Spleen (tissue), 11 donors: Measurements from ENCODE around the gene WDR83. TPM values are rescaled to one million over a fixed set of nuclear protein-coding genes. Genes with fewer than 3 reads are reported as not detected.

ENCODE experiments used
- DNase-seq: peaks from one replicate; pipeline ENCODE4 v3.0.0-alpha.2; 2020
- H3K27ac ChIP-seq, 8 donors: fragments of 200-600 bp; sonication (generic) in 7 of 8; 1 replicate in 4 of 8; 2 replicates in 4 of 8; pipeline versions ENCODE4 v1.5.0 to v1.8.0; 2016 to 2021; ENCODE audit warnings: inconsistent platforms in 4 of 8, mild to moderate bottlenecking in 4 of 8, moderate library complexity in 1 of 8
- H3K27me3 ChIP-seq, 7 donors: fragments of 200-600 bp; sonication (generic) in 6 of 7; replicated peaks in 1 of 7; 1 replicate in 4 of 7; 2 replicates in 3 of 7; pipeline versions ENCODE4 v1.5.0 to v1.8.0; 2016 to 2021; ENCODE audit warnings: inconsistent platforms in 3 of 7, mild to moderate bottlenecking in 1 of 7
- H3K36me3 ChIP-seq, 6 donors: fragments of 200-600 bp; sonication (generic) in 5 of 6; 1 replicate in 4 of 6; 2 replicates in 2 of 6; pipeline versions ENCODE4 v1.5.0 to v1.8.0; 2016 to 2021; ENCODE audit warnings: inconsistent platforms in 2 of 6
- H3K4me1 ChIP-seq, 6 donors: fragments of 200-600 bp; sonication (generic) in 5 of 6; 1 replicate in 3 of 6; 2 replicates in 3 of 6; pipeline versions ENCODE4 v1.5.0 to v1.8.0; 2016 to 2021; ENCODE audit warnings: inconsistent platforms in 3 of 6
- H3K4me3 ChIP-seq, 8 donors: fragments of 200-600 bp; sonication (generic) in 7 of 8; 1 replicate in 4 of 8; 2 replicates in 4 of 8; pipeline versions ENCODE4 v1.5.0 to v1.8.0; 2016 to 2021; ENCODE audit warnings: inconsistent platforms in 4 of 8, mild to moderate bottlenecking in 4 of 8, moderate library complexity in 2 of 8
- H3K9me3 ChIP-seq, 8 donors: fragments of 200-600 bp; sonication (generic) in 7 of 8; 1 replicate in 4 of 8; 2 replicates in 4 of 8; pipeline versions ENCODE4 v1.5.0 to v1.8.0; 2016 to 2021; ENCODE audit warnings: inconsistent platforms in 4 of 8
- POLR2A ChIP-seq, 3 donors: fragments of 450-650 bp; IDR thresholded peaks; one replicate each; pipeline ENCODE4 v1.5.1; 2017; ENCODE audit warnings: antibody characterized with exemption in 3 of 3, mild to moderate bottlenecking in 1 of 3
- POLR2AphosphoS5 ChIP-seq, 3 donors: sonication (generic); formaldehyde crosslinking; IDR thresholded peaks; one replicate each; pipeline ENCODE4 v1.5.1; 2017; ENCODE audit warnings: antibody characterized with exemption in 3 of 3
- WGBS, 5 donors: extraction: QIAGEN DNeasy Blood & Tissue Kit in 3 of 5; methylation state at CpG; one replicate each; pipeline versions ENCODE4 v1.1.5 to v1.1.7; 2013 to 2018; 5-methylcytosine and 5-hydroxymethylcytosine counted together
- intact Hi-C: fragments of 100-400 bp; cut with DNase I; formaldehyde crosslinking; loops from one replicate; pipeline ENCODE4 v1.15.0; 2023; ENCODE audit warnings: low total_unique reads
- polyA plus RNA-seq, 3 donors: library from polyadenylated mRNA; stranded (reverse); fragments of 200-250 nt; gene quantifications; one replicate each; pipeline ENCODE4 v1.2.1, GENCODE V29; 2013
- total RNA-seq, 7 donors: library from RNA; depleted of rRNA in 3 of 7; stranded (reverse); fragments of >200 nt in 3 of 7; fragmentation: NEBNext Ultra II Directional in 4 of 7; extraction: Animal tissue kit (Norgen Biotek cat#: 25700) in 4 of 7; gene quantifications; one replicate each; pipeline versions ENCODE4 v1.1.0 to v1.2.1, GENCODE V29; 2016 to 2021
- TF ChIP-seq, protein P1 (sequence below), 11 experiments: fragments of 200-600 bp in 7 of 11; fragments of 450-650 bp in 4 of 11; sonication (generic) in 4 of 11; IDR thresholded peaks in 8 of 11; conservative IDR thresholded peaks in 3 of 11; 1 replicate in 7 of 11; 2 replicates in 4 of 11; pipeline versions ENCODE4 v1.4.0 to v1.8.0; 2016 to 2021; ENCODE audit warnings: antibody characterized with exemption in 11 of 11, inconsistent platforms in 4 of 11, mild to moderate bottlenecking in 1 of 11
- donor health status: healthy with polysubstance abuse.
- donor health status: DM: no; HTN: no; CAD: no; lungs with moderate emphysema.
- donor health status: DM: no; HTN: no; CAD: no.
- donor health status: Bipolar disorder and iron deficiency.
- donor health status: healthy.
- donor health status: DM: no; HTN: no; CAD: no.
- donor health status: DM: yes; HTN: yes; CAD: no.

Gene WDR83
- total and polyA plus RNA-seq, 10 donors: 6.4 to 19.5 (median 13.6) TPM

DNA sequence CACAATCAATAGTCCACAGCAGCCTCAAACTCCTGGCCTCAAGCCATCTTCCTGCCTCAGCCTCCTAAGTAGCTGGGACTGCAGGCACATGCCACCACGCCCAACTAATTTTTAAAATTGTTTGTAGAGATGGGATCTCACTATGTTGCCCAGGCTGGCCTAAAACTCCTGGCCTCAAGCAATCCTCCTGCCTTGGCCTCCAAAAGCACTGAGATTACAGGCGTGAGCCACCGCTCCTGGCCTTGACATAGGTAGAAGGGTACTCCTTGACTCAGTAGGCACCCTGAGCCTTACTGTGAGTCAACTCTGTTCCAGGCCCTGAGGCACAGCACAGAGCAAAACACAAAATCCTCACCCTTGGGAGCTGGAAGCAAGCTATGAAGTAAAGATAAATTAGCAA lies 49.3 kb downstream of the WDR83 start:
- intact Hi-C loops: loop anchor here (5.0 kb wide), 1 partner anchor 41 kb away; no protein-coding TSS in a partner anchor

DNA sequence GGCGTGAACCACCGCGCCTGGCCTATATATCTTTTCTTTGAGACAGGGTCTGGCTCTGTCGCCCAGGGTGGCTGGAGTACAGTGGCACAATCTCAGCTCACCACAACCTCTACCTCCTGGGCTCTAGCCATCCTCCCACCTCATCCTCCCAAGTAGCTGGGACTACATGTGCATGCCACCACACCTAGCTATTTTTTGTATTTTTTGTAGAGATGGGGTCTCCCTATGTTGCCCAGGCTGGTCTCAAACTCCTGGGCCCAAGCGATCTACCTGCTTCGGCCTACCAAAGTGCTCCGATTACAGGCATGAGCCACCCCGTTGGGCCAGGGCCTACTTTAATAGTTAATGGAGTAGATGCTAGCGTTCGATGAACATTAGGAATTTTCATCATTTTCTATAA lies 53.7 kb downstream of the WDR83 start:
- 84 to 94% (median 88%) methylated on average over 9 to 10 of the region's 10 CpGs for WGBS, 5 donors
- H3K4me3 ChIP-seq: peak overlapping the region in 5 of 8 donors; percentile 58 to 91 (median 72)
- peak overlapping the region in 5 of 8 donors; percentile 89 to 94 (median 93) for H3K27ac ChIP-seq
- DNase-seq: no peak
- H3K27me3 ChIP-seq: no peaks in the 10 kb centered on the region
- H3K9me3 ChIP-seq: no peaks in the 10 kb centered on the region
- peaks cover 22 to 71% (median 47%) of the 10 kb centered on the region in 6 donors for H3K4me1 ChIP-seq
- intact Hi-C loops: no loop called here
- peaks cover 2 to 45% (median 26%) of the 10 kb centered on the region in 6 donors for H3K36me3 ChIP-seq
- TF ChIP-seq, protein P1, sequence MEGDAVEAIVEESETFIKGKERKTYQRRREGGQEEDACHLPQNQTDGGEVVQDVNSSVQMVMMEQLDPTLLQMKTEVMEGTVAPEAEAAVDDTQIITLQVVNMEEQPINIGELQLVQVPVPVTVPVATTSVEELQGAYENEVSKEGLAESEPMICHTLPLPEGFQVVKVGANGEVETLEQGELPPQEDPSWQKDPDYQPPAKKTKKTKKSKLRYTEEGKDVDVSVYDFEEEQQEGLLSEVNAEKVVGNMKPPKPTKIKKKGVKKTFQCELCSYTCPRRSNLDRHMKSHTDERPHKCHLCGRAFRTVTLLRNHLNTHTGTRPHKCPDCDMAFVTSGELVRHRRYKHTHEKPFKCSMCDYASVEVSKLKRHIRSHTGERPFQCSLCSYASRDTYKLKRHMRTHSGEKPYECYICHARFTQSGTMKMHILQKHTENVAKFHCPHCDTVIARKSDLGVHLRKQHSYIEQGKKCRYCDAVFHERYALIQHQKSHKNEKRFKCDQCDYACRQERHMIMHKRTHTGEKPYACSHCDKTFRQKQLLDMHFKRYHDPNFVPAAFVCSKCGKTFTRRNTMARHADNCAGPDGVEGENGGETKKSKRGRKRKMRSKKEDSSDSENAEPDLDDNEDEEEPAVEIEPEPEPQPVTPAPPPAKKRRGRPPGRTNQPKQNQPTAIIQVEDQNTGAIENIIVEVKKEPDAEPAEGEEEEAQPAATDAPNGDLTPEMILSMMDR (IDR thresholded peaks at IDR 0.05 in 8 of 11, conservative IDR thresholded peaks at IDR 0.05 in 3 of 11): no peak
- no peak for TF ChIP-seq POLR2AphosphoS5 (IDR thresholded peaks at IDR 0.05)
- no peak for TF ChIP-seq POLR2A (IDR thresholded peaks at IDR 0.05)

More for the DNA sequence above, 49.3 kb downstream of the WDR83 start:
- 94 to 100% (median 98%) methylated on average over 3 of the region's 3 CpGs for WGBS, 5 donors
- DNase-seq: no peak
- Histone ChIP-seq H3K4me3 (no peak overlapping the region), H3K27ac (no peak overlapping the region), H3K36me3 (peaks cover 4 to 86% (median 65%) of the 10 kb centered on the region in 6 donors), H3K4me1 (peaks cover 8 to 40% (median 16%) of the 10 kb centered on the region in 6 donors), H3K9me3 (no peaks in the 10 kb centered on the region), H3K27me3 (no peaks in the 10 kb centered on the region)
- TF ChIP-seq POLR2A (IDR thresholded peaks at IDR 0.05): no peak
- TF ChIP-seq, protein P1 (IDR thresholded peaks at IDR 0.05 in 8 of 11, conservative IDR thresholded peaks at IDR 0.05 in 3 of 11): no peak
- no peak for TF ChIP-seq POLR2AphosphoS5 (IDR thresholded peaks at IDR 0.05)

DNA sequence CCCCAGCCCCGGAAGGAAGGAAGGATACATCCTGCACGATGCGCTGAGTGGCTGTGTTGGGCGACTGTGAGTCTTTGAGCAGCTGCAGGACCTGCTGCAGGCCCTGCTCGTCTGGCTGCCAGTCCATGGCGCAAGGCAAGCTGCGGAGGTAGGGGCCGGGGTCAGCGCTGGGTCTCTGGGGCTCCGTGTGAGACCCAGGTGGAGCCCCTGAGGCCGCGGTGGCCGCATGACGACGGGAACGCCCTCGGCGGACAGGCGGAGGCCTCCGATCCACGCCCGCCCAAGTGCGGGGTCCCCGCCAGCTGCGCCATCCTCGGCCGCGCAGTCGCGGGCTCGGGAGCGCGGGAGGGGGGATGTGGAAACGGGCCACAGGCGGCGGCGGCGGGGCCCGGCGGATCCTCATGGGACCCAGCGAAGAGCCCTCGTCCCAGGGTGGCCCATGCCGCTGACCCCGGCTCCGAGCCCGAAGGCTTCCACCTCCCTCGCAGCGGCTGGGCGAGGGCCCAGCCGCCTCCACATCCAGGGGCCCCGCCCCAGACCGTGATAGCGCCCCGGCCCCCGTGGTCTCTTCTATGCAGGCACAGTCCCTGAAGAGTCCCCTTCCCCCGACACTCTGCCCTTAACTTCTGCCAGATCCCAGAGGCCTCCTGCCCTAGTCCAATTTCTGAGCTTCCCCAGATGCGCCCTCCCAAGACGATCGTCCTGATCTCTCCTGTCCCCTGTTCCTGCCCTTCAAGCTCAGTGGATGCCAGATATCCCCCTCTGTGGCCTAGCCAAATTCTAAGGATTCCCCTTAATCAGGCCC lies 54.4 kb downstream of the WDR83 start:
- H3K4me1 ChIP-seq: peaks cover 22 to 71% (median 47%) of the 10 kb centered on the region in 6 donors
- no peak for DNase-seq
- H3K27me3 ChIP-seq: no peaks in the 10 kb centered on the region
- intact Hi-C loops: no loop called here
- H3K36me3 ChIP-seq: peaks cover 0 to 38% (median 20%) of the 10 kb centered on the region in 6 donors
- TF ChIP-seq POLR2AphosphoS5 (IDR thresholded peaks at IDR 0.05) (peak in 2 of 3 donors; percentile 28 to 49), POLR2A (IDR thresholded peaks at IDR 0.05) (no peak)
- TF ChIP-seq, protein P1 (IDR thresholded peaks at IDR 0.05 in 8 of 11, conservative IDR thresholded peaks at IDR 0.05 in 3 of 11): no peak
- 1 to 33% (median 15%) methylated on average over 15 to 59 of the region's 59 CpGs for WGBS, 5 donors
- H3K27ac ChIP-seq: peak overlapping the region; percentile 80 to 94 (median 90)
- peak overlapping the region; percentile 48 to 91 (median 70) for H3K4me3 ChIP-seq
- no peaks in the 10 kb centered on the region for H3K9me3 ChIP-seq
